Measurements from ENCODE around the gene TUBGCP4. TPM values are rescaled to one million over a fixed set of nuclear protein-coding genes. Genes with fewer than 3 reads are reported as not detected.
A peak's percentile ranks its signal among the peaks of the same experiment; 100 is the strongest.

The TUBGCP4 gene
- total and polyA plus RNA-seq, 9 of the 15 experiments (the other 6 are each of a cell fraction or from before 2014, with no cell fraction given): 10.7 to 50.2 (median 29.6) TPM

DNA sequence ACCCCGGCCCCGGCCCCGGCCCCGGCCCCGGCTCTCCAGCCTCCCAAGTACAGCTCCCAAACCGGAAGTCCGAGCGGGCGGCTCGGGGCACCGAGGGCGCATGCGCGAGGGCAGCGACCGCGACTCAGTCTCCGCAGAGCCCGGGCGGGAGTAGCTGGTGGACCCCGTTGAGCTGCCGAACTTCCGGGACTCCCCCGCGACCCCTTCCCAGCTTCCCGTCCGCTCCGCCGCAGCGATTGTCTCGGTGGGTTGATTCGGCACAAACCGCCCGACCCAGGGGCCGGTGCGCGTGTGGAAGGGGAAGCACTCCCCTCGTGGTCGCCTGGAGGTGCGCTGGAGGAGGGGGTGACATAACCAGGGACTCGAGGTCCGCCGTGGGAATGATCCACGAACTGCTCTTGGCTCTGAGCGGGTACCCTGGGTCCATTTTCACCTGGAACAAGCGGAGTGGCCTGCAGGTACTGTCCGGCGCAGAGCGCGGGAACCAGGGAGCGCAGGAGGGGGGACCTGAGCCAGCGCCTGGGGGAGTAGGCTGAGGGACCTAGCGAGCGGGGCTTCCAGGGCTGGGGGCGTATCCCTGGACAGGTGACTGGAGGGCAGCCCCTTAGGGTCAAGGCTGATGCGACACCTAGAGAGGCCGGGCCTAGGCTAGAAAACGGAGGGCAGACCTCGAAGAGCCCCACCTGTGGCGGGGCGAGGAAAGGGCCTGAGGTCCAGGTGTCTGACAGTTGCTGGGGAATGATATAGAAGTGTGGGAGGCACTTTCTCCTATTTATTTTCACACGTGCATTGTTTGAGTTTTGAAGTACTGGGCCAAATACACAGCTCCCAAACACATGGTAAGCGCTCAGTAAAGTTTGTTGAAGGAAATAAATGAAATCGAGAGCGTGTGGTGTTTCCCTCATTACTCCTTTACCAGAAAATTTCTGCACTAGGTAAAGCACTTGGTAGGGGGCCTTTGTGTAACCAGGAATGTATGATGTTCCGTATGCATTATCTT, at the start of gene TUBGCP4, which contains the start of gene ZSCAN29 (continued):
- TF ChIP-seq DPF2 (IDR thresholded peaks at IDR 0.05): peak; percentile 38; the same call in 1 of the 2 replicates
- no peak for TF ChIP-seq TEAD2 (tag; IDR thresholded peaks at IDR 0.05)
- TF ChIP-seq, protein P1, sequence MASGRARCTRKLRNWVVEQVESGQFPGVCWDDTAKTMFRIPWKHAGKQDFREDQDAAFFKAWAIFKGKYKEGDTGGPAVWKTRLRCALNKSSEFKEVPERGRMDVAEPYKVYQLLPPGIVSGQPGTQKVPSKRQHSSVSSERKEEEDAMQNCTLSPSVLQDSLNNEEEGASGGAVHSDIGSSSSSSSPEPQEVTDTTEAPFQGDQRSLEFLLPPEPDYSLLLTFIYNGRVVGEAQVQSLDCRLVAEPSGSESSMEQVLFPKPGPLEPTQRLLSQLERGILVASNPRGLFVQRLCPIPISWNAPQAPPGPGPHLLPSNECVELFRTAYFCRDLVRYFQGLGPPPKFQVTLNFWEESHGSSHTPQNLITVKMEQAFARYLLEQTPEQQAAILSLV (tag; IDR thresholded peaks at IDR 0.05): no peak
- TF ChIP-seq PRMT5 (CRISPR knock-in tag; IDR thresholded peaks at IDR 0.05): no peak
- peak; percentile 78 for TF ChIP-seq ARID4B (CRISPR knock-in tag; IDR thresholded peaks at IDR 0.05)
- TF ChIP-seq SAP30 (IDR thresholded peaks at IDR 0.05; ENCODE audit: borderline replicate concordance, insufficient read depth, low read depth, low read length, poor library complexity, severe bottlenecking): peak; percentile 50
- no peak for TF ChIP-seq HOMEZ (CRISPR knock-in tag; IDR thresholded peaks at IDR 0.05)
- TF ChIP-seq, protein P2, sequence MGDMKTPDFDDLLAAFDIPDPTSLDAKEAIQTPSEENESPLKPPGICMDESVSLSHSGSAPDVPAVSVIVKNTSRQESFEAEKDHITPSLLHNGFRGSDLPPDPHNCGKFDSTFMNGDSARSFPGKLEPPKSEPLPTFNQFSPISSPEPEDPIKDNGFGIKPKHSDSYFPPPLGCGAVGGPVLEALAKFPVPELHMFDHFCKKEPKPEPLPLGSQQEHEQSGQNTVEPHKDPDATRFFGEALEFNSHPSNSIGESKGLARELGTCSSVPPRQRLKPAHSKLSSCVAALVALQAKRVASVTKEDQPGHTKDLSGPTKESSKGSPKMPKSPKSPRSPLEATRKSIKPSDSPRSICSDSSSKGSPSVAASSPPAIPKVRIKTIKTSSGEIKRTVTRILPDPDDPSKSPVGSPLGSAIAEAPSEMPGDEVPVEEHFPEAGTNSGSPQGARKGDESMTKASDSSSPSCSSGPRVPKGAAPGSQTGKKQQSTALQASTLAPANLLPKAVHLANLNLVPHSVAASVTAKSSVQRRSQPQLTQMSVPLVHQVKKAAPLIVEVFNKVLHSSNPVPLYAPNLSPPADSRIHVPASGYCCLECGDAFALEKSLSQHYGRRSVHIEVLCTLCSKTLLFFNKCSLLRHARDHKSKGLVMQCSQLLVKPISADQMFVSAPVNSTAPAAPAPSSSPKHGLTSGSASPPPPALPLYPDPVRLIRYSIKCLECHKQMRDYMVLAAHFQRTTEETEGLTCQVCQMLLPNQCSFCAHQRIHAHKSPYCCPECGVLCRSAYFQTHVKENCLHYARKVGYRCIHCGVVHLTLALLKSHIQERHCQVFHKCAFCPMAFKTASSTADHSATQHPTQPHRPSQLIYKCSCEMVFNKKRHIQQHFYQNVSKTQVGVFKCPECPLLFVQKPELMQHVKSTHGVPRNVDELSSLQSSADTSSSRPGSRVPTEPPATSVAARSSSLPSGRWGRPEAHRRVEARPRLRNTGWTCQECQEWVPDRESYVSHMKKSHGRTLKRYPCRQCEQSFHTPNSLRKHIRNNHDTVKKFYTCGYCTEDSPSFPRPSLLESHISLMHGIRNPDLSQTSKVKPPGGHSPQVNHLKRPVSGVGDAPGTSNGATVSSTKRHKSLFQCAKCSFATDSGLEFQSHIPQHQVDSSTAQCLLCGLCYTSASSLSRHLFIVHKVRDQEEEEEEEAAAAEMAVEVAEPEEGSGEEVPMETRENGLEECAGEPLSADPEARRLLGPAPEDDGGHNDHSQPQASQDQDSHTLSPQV (IDR thresholded peaks at IDR 0.05): peak; percentile 21; the same call in 1 of the 2 replicates
- TF ChIP-seq JUND (IDR thresholded peaks at IDR 0.05; ENCODE audit: borderline replicate concordance, low read depth, low read length): no peak
- no peak; the same call in 2 of the 3 replicates for TF ChIP-seq JUND (tag; IDR thresholded peaks at IDR 0.05; ENCODE audit: borderline replicate concordance, low read depth, low read length)
- TF ChIP-seq KAT7 (CRISPR knock-in tag; IDR thresholded peaks at IDR 0.05; ENCODE audit: borderline replicate concordance): peak; percentile 64; the same call in 1 of the 2 replicates
- TF ChIP-seq FOSL1 (tag; conservative IDR thresholded peaks at IDR 0.05): no peak
- TF ChIP-seq MED1 (CRISPR knock-in tag; IDR thresholded peaks at IDR 0.05; ENCODE audit: borderline replicate concordance): no peak
- peak; percentile 66 for TF ChIP-seq ZBTB1 (CRISPR knock-in tag; IDR thresholded peaks at IDR 0.05; ENCODE audit: borderline replicate concordance, low read depth)

Data from K562 (cell line).